ENCODE results near the gene ANKRD28. TPM values are rescaled to one million over a fixed set of nuclear protein-coding genes. Genes with fewer than 3 reads are reported as not detected.

ANKRD28 gene
- total and polyA plus RNA-seq, 2 of the 13 experiments (the other 11 are each of a cell fraction or from before 2014, with no cell fraction given), result 21.0 to 28.9 TPM

GRCh38 chr3:15722877-15723623 lies 74.7 kb downstream of the ANKRD28 start:
- FAIRE-seq, result no peak
- H3K4me2 ChIP-seq (ENCODE audit: low read depth, low read length), result no peak overlapping the region
- CTCF ChIA-PET (ENCODE audit: low intra/inter-chr PET ratio, low total read pairs), result no interaction called here

GRCh38 chr3:15716178-15716577 lies 81.6 kb downstream of the ANKRD28 start:
- CTCF ChIA-PET (ENCODE audit: low intra/inter-chr PET ratio, low total read pairs), result no interaction called here
- FAIRE-seq, result no peak

More at GRCh38 chr3:15722877-15723623, 74.7 kb downstream of the ANKRD28 start:
- no peak overlapping the region for H3K4me3 ChIP-seq (replicated peaks in 1 of 3; ENCODE audit: insufficient read depth in 1 of 3, low read depth in 2 of 3, low read length in 3 of 3)
- no peak overlapping the region for H3K9ac ChIP-seq (ENCODE audit: insufficient read depth, low read depth, low read length)
- H3K27ac ChIP-seq (ENCODE audit: extremely low read length, insufficient read depth, low read length), result peak overlapping the region; percentile 31
- H3K27me3 ChIP-seq (ENCODE audit: control insufficient read depth in 1 of 2, insufficient read depth in 2 of 2, low read length in 2 of 2), result no peaks in the 10 kb centered on the region
- intact Hi-C loops (cut with micrococcal nuclease; ENCODE audit: unreplicated experiment) (no loop called here), in situ Hi-C loops (cut with HindIII; ENCODE audit: extremely low pct_ligation_motif_present, low pct_unique_long_range_greater_than_20kb) (no loop called here)
- ATAC-seq (peak; percentile 46; the same call in 2 of the 3 replicates), DNase-seq (ENCODE audit: low spot score) (no peak)
- POLR2A ChIA-PET, result no interaction called here
- H3K36me3 ChIP-seq (replicated peaks in 1 of 2; ENCODE audit: control insufficient read depth in 1 of 2, insufficient read depth in 2 of 2, low read length in 2 of 2), result peaks cover 12 to 41% of the 10 kb centered on the region in 2 experiments
- no TSS peak for BruUV-seq (replicated peaks)
- H3K9me3 ChIP-seq (ENCODE audit: low read length), result no peaks in the 10 kb centered on the region
- H2AFZ ChIP-seq (ENCODE audit: low read length), result no peak overlapping the region
- WGBS (ENCODE audit: low lambda C conversion rate), result 55% methylated on average over 3 of the region's 3 CpGs
- H4K20me1 ChIP-seq (ENCODE audit: insufficient read depth, low read length), result no peaks in the 10 kb centered on the region
- H3K79me2 ChIP-seq (ENCODE audit: insufficient read depth, low read length), result no peaks in the 10 kb centered on the region
- peaks cover 18% of the 10 kb centered on the region for H3K4me1 ChIP-seq (ENCODE audit: insufficient read depth, low read length)
- TF ChIP-seq FOXP1 (IDR thresholded peaks at IDR 0.05) (no peak), FOXP1 (CRISPR knock-in tag; IDR thresholded peaks at IDR 0.05) (peak; percentile 56; the same call in 1 of the 2 replicates), ZNF160 (CRISPR knock-in tag; IDR thresholded peaks at IDR 0.05) (no peak)

More at GRCh38 chr3:15716178-15716577, 81.6 kb downstream of the ANKRD28 start:
- WGBS (ENCODE audit: low lambda C conversion rate), result 97% methylated on average over 3 of the region's 3 CpGs
- no peaks in the 10 kb centered on the region for H3K9me3 ChIP-seq (ENCODE audit: low read length)
- intact Hi-C loops (cut with micrococcal nuclease; ENCODE audit: unreplicated experiment), result no loop called here
- DNase-seq (ENCODE audit: low spot score), result peak; percentile 43
- TF ChIP-seq PHF21A (CRISPR knock-in tag; IDR thresholded peaks at IDR 0.05), result peak; percentile 34; the same call in 1 of the 2 replicates
- TF ChIP-seq TEAD3 (CRISPR knock-in tag; optimal IDR thresholded peaks at IDR 0.05; ENCODE audit: borderline replicate concordance), result peak; percentile 61
- no peak for TF ChIP-seq ZNF614 (CRISPR knock-in tag; IDR thresholded peaks at IDR 0.05; ENCODE audit: borderline replicate concordance)
- TF ChIP-seq RARA (CRISPR knock-in tag; IDR thresholded peaks at IDR 0.05), result peak; percentile 77
- TF ChIP-seq HNF4A (CRISPR knock-in tag; IDR thresholded peaks at IDR 0.05), result peak; percentile 36; the same call in 1 of the 2 replicates
- no peak overlapping the region for H3K27ac ChIP-seq (ENCODE audit: extremely low read length, insufficient read depth, low read length)
- no peak overlapping the region for H3K4me3 ChIP-seq (replicated peaks in 1 of 3; ENCODE audit: insufficient read depth in 1 of 3, low read depth in 2 of 3, low read length in 3 of 3)
- H3K9ac ChIP-seq (ENCODE audit: insufficient read depth, low read depth, low read length), result no peak overlapping the region
- no peak overlapping the region for H2AFZ ChIP-seq (ENCODE audit: low read length)
- no peak overlapping the region for H3K4me2 ChIP-seq (ENCODE audit: low read depth, low read length)
- H4K20me1 ChIP-seq (ENCODE audit: insufficient read depth, low read length), result no peaks in the 10 kb centered on the region
- no peak; the same call in 2 of the 3 replicates for ATAC-seq
- in situ Hi-C loops (cut with HindIII; ENCODE audit: extremely low pct_ligation_motif_present, low pct_unique_long_range_greater_than_20kb), result no loop called here
- no peaks in the 10 kb centered on the region for H3K27me3 ChIP-seq (ENCODE audit: control insufficient read depth in 1 of 2, insufficient read depth in 2 of 2, low read length in 2 of 2)
- POLR2A ChIA-PET, result no interaction called here
- BruUV-seq (replicated peaks), result no TSS peak
- H3K36me3 ChIP-seq (replicated peaks in 1 of 2; ENCODE audit: control insufficient read depth in 1 of 2, insufficient read depth in 2 of 2, low read length in 2 of 2), result peaks cover 1 to 37% of the 10 kb centered on the region in 2 experiments; a peak in 4 of 5 replicates
- peaks cover 10% of the 10 kb centered on the region for H3K4me1 ChIP-seq (ENCODE audit: insufficient read depth, low read length)
- H3K79me2 ChIP-seq (ENCODE audit: insufficient read depth, low read length), result no peaks in the 10 kb centered on the region

Measured in HepG2 (cell line).